ENCODE data around the gene VAV2.

The VAV2 gene

GRCh38 chr9:133880136-133880535 lies 112.0 kb downstream of the VAV2 start:
- no peak overlapping the region for H3K9ac ChIP-seq (ENCODE audit: low read length)
- no peaks in the 10 kb centered on the region for H3K27me3 ChIP-seq (ENCODE audit: control insufficient read depth in 1 of 2, insufficient read depth in 2 of 2, low read length in 2 of 2)
- no peaks in the 10 kb centered on the region for H3K4me1 ChIP-seq (ENCODE audit: insufficient read depth, low read length)

DNA sequence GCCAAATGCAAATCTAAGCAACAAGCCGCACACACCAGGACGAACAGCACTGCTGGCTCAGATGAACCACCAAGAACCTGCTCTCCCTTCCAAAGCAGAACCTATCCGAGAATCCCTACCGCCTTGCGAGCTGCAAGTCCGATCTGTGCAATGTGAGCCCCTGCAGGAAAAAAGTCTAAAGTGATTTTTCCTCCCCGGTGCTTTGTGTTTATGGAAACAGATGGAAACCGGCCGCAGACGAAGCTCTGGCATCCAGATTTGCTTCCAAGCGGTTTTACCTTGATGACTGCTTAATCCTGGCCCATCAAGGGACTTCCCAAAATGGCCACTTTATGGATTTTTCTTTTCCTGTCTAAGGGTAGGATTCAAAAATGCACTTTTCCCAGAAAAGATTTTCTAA lies 112.5 kb downstream of the VAV2 start:
- Histone ChIP-seq H3K4me1 (ENCODE audit: insufficient read depth, low read length) (no peaks in the 10 kb centered on the region), H3K9ac (ENCODE audit: low read length) (no peak overlapping the region), H3K27me3 (ENCODE audit: control insufficient read depth in 1 of 2, insufficient read depth in 2 of 2, low read length in 2 of 2) (no peaks in the 10 kb centered on the region), H3K4me3 (ENCODE audit: low read depth in 1 of 2, low read length in 2 of 2) (no peak overlapping the region), H3K9me3 (ENCODE audit: low read length) (no peaks in the 10 kb centered on the region), H3K36me3 (ENCODE audit: insufficient read depth, low read length) (no peaks in the 10 kb centered on the region), H3K27ac (ENCODE audit: low read depth, low read length) (no peak overlapping the region)

More at GRCh38 chr9:133880136-133880535, 112.0 kb downstream of the VAV2 start:
- Histone ChIP-seq H3K9me3 (ENCODE audit: low read length) (no peaks in the 10 kb centered on the region), H3K36me3 (ENCODE audit: insufficient read depth, low read length) (no peaks in the 10 kb centered on the region), H3K4me3 (ENCODE audit: low read depth in 1 of 2, low read length in 2 of 2) (no peak overlapping the region), H3K27ac (ENCODE audit: low read depth, low read length) (no peak overlapping the region)

DNA sequence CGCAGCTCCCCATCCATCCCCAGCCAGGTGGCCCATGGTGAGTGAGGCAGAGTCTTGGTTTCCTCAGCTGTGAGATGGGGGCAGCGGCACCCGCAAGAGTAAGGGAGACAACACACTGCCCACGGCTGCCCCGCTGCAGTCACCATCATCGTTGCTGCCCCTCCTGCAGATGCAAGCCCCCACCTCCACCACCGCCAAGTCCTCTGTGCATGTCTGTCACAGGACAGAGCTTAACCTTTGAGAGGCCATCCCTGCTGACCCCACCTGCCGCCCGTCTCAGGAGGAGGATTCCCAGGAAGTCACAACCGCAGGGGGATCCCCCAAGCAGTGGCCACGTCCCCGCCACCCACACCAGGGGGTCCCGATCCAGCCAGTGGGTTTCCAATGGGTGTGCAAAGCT lies 113.7 kb downstream of the VAV2 start:
- Histone ChIP-seq H3K27me3 (ENCODE audit: control insufficient read depth in 1 of 2, insufficient read depth in 2 of 2, low read length in 2 of 2) (no peaks in the 10 kb centered on the region), H3K36me3 (ENCODE audit: insufficient read depth, low read length) (no peaks in the 10 kb centered on the region), H3K4me1 (ENCODE audit: insufficient read depth, low read length) (no peaks in the 10 kb centered on the region), H3K9me3 (ENCODE audit: low read length) (no peaks in the 10 kb centered on the region), H3K9ac (ENCODE audit: low read length) (no peak overlapping the region), H3K27ac (ENCODE audit: low read depth, low read length) (no peak overlapping the region), H3K4me3 (ENCODE audit: low read depth in 1 of 2, low read length in 2 of 2) (no peak overlapping the region)

DNA sequence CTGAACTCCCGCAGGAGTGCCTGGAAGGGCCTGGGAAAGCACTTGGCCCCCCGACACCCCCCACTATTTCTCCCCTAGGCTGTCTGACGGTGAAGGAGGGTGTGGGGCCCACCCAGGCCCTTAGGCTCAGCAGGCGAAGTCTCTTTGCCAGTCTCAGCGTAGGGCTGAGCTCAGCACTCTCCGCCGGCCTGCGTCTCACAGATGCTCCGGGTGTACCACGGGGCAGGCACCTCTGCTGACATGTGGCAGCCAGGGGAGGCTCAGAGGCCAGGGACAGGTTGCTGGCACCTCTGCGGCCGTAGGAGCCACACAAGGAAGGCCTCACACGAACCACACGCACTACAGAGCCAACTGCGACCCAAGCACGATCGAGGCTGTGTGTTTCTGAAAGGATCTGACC lies 114.2 kb downstream of the VAV2 start:
- no peaks in the 10 kb centered on the region for H3K27me3 ChIP-seq (ENCODE audit: control insufficient read depth in 1 of 2, insufficient read depth in 2 of 2, low read length in 2 of 2)
- no peaks in the 10 kb centered on the region for H3K9me3 ChIP-seq (ENCODE audit: low read length)
- no peak overlapping the region for H3K27ac ChIP-seq (ENCODE audit: low read depth, low read length)
- no peak overlapping the region for H3K9ac ChIP-seq (ENCODE audit: low read length)
- H3K36me3 ChIP-seq (ENCODE audit: insufficient read depth, low read length): no peaks in the 10 kb centered on the region
- H3K4me3 ChIP-seq (ENCODE audit: low read depth in 1 of 2, low read length in 2 of 2): no peak overlapping the region
- no peaks in the 10 kb centered on the region for H3K4me1 ChIP-seq (ENCODE audit: insufficient read depth, low read length)

DNA sequence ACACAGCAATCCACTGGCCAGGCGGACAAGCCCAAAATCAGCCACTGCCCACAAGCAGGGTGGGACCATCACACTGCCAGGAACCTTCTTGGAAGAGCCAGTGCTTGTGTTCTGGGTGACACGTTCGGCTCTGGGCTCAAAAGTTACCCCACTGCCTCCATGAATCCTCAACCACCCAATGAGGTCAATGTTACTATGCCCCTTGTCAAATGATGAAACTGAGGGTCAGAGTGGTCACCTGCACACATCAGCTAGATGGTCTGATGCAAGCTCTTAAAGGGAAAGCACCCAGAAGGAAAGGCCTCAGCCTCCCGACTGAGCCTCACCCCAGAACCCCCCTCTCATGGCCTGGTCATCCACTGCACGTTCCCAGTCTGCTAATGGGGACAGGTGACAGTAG lies 114.8 kb downstream of the VAV2 start:
- Histone ChIP-seq H3K9ac (ENCODE audit: low read length) (no peak overlapping the region), H3K4me3 (ENCODE audit: low read depth in 1 of 2, low read length in 2 of 2) (no peak overlapping the region), H3K27ac (ENCODE audit: low read depth, low read length) (no peak overlapping the region), H3K9me3 (ENCODE audit: low read length) (no peaks in the 10 kb centered on the region), H3K27me3 (ENCODE audit: control insufficient read depth in 1 of 2, insufficient read depth in 2 of 2, low read length in 2 of 2) (no peaks in the 10 kb centered on the region), H3K4me1 (ENCODE audit: insufficient read depth, low read length) (no peaks in the 10 kb centered on the region), H3K36me3 (ENCODE audit: insufficient read depth, low read length) (no peaks in the 10 kb centered on the region)

DNA sequence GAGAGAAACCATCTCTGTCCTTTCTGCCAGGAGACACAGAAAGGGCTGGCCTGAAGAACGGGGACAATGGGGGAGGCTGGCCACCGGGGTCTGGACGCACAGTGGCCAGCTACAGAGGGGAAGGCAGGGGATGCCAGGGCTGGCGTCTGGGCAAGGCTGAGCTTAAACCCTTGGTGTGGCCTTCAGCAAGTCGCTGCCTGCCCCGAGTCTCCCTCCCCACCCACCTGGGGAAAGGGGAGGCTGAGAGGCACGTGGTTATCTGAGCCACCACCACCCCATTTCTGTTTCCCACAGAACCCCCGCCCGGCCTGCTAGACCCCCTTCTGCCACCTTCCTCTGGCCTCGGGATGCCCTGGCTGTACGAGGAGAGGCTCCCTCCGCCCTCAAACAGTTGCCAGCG lies 115.3 kb downstream of the VAV2 start:
- Histone ChIP-seq H3K9me3 (ENCODE audit: low read length) (no peaks in the 10 kb centered on the region), H3K4me1 (ENCODE audit: insufficient read depth, low read length) (no peaks in the 10 kb centered on the region), H3K36me3 (ENCODE audit: insufficient read depth, low read length) (no peaks in the 10 kb centered on the region), H3K27me3 (ENCODE audit: control insufficient read depth in 1 of 2, insufficient read depth in 2 of 2, low read length in 2 of 2) (no peaks in the 10 kb centered on the region), H3K27ac (ENCODE audit: low read depth, low read length) (no peak overlapping the region), H3K9ac (ENCODE audit: low read length) (no peak overlapping the region), H3K4me3 (ENCODE audit: low read depth in 1 of 2, low read length in 2 of 2) (no peak overlapping the region)

DNA sequence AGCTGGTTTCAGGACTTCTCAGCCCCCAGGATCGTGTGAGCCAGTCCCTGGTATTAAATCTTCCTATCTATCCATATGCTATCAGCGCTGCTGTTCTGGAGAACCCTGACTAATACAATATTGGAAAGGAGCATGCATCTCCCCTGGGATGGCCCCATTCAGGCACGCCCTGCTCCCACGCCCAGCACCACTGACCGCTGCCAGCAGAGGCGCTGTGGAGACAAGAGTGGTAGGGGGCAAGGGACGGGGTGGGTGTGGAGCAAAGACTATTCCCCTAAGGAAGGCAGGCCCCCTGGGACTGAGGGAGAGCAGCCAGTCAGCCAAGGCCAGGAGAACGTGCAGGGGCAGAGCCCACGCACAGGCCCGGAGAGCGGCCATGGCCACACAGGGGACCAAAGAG lies 116.0 kb downstream of the VAV2 start:
- H3K4me1 ChIP-seq (ENCODE audit: insufficient read depth, low read length): no peaks in the 10 kb centered on the region
- H3K4me3 ChIP-seq (ENCODE audit: low read depth in 1 of 2, low read length in 2 of 2): no peak overlapping the region
- no peak overlapping the region for H3K9ac ChIP-seq (ENCODE audit: low read length)
- no peak overlapping the region for H3K27ac ChIP-seq (ENCODE audit: low read depth, low read length)
- H3K36me3 ChIP-seq (ENCODE audit: insufficient read depth, low read length): no peaks in the 10 kb centered on the region
- H3K9me3 ChIP-seq (ENCODE audit: low read length): no peaks in the 10 kb centered on the region
- no peaks in the 10 kb centered on the region for H3K27me3 ChIP-seq (ENCODE audit: control insufficient read depth in 1 of 2, insufficient read depth in 2 of 2, low read length in 2 of 2)

DNA sequence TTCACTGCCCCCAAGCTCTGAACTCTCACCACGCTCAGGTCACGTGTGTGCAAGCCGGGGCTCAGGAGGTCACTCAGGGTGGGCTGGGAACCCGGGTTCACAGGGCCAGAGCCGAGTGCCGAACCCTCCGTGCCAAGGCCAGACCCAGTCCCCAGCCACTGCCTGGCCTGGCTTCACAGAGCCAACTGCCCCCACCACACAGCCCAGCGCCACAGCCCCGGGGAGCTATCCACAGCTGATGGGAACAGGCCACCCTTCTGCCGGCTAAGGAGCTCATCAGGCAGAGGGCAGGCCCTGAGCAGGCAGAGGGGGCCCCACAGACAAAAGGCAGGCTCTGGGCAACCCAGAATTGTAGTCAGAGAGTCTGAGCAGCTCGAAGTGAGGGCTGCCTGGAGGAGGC lies 117.0 kb downstream of the VAV2 start:
- H3K36me3 ChIP-seq (ENCODE audit: insufficient read depth, low read length): no peaks in the 10 kb centered on the region
- H3K9ac ChIP-seq (ENCODE audit: low read length): no peak overlapping the region
- no peak overlapping the region for H3K4me3 ChIP-seq (ENCODE audit: low read depth in 1 of 2, low read length in 2 of 2)
- no peaks in the 10 kb centered on the region for H3K4me1 ChIP-seq (ENCODE audit: insufficient read depth, low read length)
- H3K9me3 ChIP-seq (ENCODE audit: low read length): no peaks in the 10 kb centered on the region
- no peak overlapping the region for H3K27ac ChIP-seq (ENCODE audit: low read depth, low read length)
- H3K27me3 ChIP-seq (ENCODE audit: control insufficient read depth in 1 of 2, insufficient read depth in 2 of 2, low read length in 2 of 2): no peaks in the 10 kb centered on the region

DNA sequence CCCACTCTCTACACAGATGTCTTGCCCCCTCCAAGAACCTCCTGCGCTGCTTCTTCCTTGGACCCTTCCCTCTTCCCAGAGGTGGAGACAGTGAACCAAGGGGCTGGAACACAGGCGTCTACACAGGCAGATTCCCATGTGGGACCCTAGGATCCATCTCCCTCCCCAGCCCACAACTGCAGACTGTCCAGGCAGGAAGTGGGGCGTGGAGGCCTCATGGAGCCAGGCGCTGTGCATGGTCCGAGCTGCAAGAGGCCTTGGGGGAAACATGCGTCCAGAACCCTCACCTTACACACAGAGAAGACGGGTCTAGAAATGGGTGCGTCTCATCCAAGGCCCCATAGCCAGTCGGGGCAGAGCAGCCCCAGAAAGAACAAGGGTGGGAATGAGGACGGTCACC lies 117.5 kb downstream of the VAV2 start:
- H3K9me3 ChIP-seq (ENCODE audit: low read length): no peaks in the 10 kb centered on the region
- no peaks in the 10 kb centered on the region for H3K4me1 ChIP-seq (ENCODE audit: insufficient read depth, low read length)
- H3K27ac ChIP-seq (ENCODE audit: low read depth, low read length): no peak overlapping the region
- H3K36me3 ChIP-seq (ENCODE audit: insufficient read depth, low read length): no peaks in the 10 kb centered on the region
- no peak overlapping the region for H3K9ac ChIP-seq (ENCODE audit: low read length)
- H3K27me3 ChIP-seq (ENCODE audit: control insufficient read depth in 1 of 2, insufficient read depth in 2 of 2, low read length in 2 of 2): no peaks in the 10 kb centered on the region
- no peak overlapping the region for H3K4me3 ChIP-seq (ENCODE audit: low read depth in 1 of 2, low read length in 2 of 2)

DNA sequence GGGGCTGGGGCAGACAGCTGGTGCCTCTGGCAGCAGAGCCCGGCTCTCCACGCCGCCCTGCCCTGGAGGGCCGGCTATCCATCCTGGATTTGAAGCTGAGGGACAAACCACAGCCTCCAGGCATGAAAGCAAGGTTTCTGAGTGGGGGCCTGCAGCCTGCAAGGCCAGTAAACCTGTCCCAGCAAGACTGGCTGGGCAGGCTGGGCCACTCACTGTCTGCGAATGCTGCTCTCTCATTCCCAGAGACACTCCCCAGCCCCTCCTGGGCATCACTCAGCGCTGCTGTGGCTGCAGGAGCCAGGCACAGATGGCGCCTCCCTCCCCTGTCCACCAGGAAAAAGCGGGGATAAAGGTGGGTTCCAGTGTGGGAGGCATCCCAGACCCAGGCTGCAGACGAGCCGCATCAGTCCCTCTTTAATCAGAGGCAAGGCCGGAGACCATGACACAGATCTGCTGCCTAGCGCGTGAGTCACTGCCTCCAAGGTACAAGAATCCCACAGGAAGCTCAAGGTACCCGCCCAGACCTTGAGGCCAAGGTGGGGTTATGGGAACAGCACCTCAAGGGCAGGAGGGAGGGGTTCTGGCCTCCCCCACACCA lies 118.0 kb downstream of the VAV2 start:
- Histone ChIP-seq H3K27me3 (ENCODE audit: control insufficient read depth in 1 of 2, insufficient read depth in 2 of 2, low read length in 2 of 2) (no peaks in the 10 kb centered on the region), H3K27ac (ENCODE audit: low read depth, low read length) (no peak overlapping the region), H3K9ac (ENCODE audit: low read length) (no peak overlapping the region), H3K4me1 (ENCODE audit: insufficient read depth, low read length) (no peaks in the 10 kb centered on the region), H3K9me3 (ENCODE audit: low read length) (no peaks in the 10 kb centered on the region), H3K36me3 (ENCODE audit: insufficient read depth, low read length) (no peaks in the 10 kb centered on the region), H3K4me3 (ENCODE audit: low read depth in 1 of 2, low read length in 2 of 2) (no peak overlapping the region)

- Histone ChIP-seq H3K36me3 (ENCODE audit: insufficient read depth, low read length) (no peaks in the 10 kb centered on the region), H3K27me3 (ENCODE audit: control insufficient read depth in 1 of 2, insufficient read depth in 2 of 2, low read length in 2 of 2) (no peaks in the 10 kb centered on the region), H3K27ac (ENCODE audit: low read depth, low read length) (no peak overlapping the region), H3K9ac (ENCODE audit: low read length) (no peak overlapping the region), H3K4me1 (ENCODE audit: insufficient read depth, low read length) (no peaks in the 10 kb centered on the region), H3K4me3 (ENCODE audit: low read depth in 1 of 2, low read length in 2 of 2) (no peak overlapping the region), H3K9me3 (ENCODE audit: low read length) (no peaks in the 10 kb centered on the region)
Measured at GRCh38 chr9:133873461-133873891, 118.6 kb downstream of the VAV2 start.

DNA sequence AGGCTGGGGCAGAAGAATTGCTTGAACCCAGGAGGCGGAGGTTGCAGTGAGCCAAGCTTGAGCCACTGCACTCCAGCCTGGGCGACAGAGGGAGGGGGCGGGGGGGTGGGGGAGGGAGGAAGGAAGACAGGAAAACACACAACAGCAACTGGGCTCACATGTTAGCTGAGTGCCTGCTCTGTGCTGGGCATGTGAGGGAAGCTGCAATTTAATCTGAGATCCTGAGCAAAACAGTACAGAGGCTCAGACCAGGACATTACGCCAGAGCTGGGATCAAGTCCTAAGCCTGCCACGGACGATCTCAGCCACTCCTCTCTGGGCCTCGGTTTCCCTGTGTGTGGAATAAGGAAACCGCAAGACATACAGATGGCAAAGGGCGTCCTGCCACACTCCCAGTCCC lies 119.1 kb downstream of the VAV2 start:
- Histone ChIP-seq H3K4me3 (ENCODE audit: low read depth in 1 of 2, low read length in 2 of 2) (no peak overlapping the region), H3K9ac (ENCODE audit: low read length) (no peak overlapping the region), H3K27me3 (ENCODE audit: control insufficient read depth in 1 of 2, insufficient read depth in 2 of 2, low read length in 2 of 2) (no peaks in the 10 kb centered on the region), H3K4me1 (ENCODE audit: insufficient read depth, low read length) (no peaks in the 10 kb centered on the region), H3K9me3 (ENCODE audit: low read length) (no peaks in the 10 kb centered on the region), H3K36me3 (ENCODE audit: insufficient read depth, low read length) (no peaks in the 10 kb centered on the region), H3K27ac (ENCODE audit: low read depth, low read length) (no peak overlapping the region)

All from muscle layer of colon (tissue), 2 donors.